ENCODE results near the gene UBE4B.
"Not testable (repeated sequence)": the region's sequence is repeated elsewhere in the genome, so short reads cannot be mapped to it uniquely, and the experiment has no call there.

The UBE4B gene

DNA sequence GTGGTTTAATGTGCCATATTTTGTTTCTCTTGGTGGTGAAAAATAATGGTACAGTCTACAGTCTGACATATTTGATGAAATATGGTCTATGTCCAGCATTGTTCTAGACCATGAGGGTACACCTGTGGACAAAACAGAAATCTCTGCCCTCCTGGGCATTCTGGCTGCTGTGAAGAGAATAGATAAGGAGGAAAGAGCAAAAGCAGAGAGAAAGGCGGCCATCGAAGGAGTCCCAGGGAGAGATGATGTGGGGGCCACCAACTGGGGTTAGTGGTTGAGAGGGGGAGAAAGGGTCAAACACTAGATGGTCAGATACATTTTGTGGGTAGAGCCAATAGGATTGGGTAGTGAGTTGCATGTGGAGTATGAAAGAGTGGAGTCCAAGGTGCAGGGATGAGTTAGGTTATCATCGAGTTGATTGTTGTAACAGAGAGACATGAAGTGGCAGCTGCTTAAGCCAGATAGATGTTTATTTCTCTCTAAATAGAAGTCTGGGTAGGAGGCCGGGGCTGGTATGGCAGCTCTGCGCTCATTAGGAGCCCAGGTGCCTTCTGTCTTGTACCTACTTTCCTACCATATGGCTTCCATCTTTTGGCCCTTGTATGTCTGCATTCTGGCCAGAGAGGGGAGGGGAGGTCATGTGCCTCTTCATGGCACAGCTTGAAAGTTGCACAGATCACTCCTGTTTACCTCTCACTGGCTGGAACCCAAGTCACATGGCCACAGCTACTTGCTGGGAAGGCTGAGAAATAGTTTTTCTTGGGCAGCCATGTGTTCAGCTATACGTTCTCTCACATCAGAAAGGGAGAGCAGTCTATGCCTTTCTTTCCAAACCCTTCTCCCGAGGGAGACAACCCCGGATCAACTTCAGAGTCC is 13.0 kb downstream of the UBE4B start:
- no peak for DNase-seq

DNA sequence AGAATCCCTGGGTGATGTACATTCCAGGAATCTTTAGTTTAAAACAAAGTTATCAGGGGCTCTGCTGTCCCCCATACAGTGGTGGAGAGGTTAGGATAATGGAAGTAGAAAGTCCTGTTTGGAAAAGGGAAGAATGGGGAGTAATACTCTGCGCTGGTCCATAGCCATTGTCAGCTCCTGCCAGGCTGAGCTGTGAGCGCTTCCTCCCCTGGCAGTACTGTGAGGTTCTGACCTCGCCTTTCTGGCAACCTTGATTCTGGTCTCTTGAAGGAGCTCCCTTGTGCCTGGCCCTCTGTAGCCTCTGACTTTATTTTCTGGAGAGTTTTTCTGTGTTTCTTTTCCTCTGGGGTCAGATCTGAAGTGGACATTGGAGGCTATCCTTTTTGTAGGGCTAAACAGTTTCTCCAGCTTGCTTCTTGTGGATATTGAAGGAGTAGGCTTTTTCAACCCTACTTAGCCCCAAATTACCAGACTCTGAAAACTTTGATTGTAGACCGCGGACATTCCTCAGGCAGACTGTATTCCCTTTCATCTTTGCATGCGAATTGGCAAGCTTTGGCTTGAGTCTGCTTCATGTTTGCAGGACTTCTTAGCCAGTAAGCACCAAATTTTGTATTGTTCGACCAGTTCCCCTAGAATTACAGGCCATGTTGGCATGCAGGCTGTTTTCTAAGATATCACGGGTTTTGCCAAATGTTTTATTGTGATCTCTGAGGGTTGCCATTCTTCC is 13.8 kb downstream of the UBE4B start:
- DNase-seq: no peak

DNA sequence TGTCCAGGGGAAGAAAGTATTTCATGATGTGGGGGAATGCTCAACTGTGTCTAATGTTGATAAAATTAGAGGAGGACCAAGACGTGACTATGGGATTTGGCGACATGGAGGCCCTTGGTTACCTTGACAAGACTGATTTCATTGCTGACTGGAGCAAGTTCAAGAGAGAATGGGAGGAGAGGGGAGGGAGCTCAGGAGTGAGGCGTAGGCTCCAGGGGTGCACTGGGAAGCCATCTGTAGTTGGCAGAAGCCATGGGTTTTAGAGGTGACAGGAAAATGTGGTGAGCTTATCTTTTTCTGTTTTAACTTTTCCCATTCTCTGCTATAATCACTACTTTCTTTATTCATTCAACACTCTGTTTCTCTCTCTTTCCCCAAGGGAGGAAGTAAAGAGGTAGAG is 15.8 kb downstream of the UBE4B start:
- no peak for DNase-seq

DNA sequence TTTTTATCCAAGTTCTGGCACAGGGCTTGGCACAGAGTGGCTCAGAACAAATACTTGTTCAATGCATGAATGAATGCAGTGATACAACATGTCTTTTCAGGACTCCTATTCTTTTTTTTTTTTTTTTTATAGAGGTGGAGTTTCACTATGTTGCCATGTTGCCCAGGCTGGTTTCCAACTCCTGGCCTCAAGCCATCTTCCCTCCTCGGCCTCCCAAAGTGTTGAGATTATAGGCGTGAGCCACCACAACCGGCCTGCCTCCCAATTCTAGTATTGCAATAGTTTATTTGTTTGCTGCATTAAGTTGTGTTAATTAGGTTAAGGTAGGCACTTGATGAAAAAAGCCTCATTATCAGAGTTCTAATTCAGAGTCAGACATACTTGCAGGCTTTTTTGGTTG is 17.9 kb downstream of the UBE4B start:
- no peak for DNase-seq

DNA sequence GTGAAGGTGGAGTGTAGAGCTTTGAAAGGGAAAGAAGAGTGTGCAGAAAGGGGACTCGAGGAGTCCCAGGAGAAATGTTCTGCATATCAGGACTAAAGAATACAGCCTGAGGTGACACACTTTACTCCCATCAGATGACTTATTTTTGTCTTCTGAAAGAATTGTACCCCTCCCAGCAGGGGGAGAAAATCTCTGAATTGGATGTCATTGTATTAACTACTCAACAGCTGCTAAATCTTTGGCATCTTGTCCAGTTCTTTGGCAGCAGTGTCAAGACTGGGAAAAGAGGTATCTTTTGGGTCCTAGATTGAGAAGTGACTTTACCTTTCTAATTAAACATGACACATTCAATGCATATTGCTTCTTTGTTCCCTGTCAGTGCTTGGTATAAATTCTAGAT is 18.9 kb downstream of the UBE4B start:
- DNase-seq: no peak

DNA sequence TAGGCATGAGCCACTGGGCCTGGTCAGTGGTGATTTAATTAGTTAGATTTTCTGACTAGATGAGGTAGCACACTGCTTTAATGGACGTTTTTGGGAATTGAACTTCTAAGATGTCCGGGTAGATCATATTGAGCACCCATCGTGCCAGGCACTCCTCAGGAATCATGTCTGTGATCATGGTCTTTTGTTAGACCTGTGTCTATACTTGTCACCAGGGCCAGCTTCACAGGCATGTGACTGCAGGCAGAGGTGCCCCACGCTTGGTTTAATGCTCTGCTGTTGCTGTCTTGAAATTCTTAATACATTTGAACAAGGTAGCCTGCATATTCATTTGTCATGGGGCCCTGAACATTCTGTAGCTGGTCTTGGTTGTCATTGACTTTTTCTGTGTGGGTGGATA is 19.6 kb downstream of the UBE4B start:
- no peak for DNase-seq

DNA sequence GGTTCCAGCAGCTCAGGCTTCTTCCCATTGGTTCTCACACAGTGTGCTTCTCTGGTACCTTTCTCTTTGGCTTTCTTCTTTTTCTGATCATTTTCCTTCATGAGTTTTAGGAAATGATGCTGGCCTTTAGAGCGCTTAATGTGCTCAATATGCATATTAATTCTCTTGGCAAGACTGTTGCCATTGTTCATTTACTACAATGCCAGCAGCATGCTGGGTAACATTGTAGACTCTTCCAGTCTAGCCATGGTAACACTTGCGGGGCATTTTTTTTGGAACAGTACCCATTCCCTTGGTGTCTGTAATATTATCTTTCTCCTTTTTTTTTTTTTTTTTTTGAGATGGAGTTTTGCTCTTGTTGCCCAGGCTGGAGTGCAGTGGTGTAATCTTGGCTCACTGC is 21.7 kb downstream of the UBE4B start:
- DNase-seq: no peak

DNA sequence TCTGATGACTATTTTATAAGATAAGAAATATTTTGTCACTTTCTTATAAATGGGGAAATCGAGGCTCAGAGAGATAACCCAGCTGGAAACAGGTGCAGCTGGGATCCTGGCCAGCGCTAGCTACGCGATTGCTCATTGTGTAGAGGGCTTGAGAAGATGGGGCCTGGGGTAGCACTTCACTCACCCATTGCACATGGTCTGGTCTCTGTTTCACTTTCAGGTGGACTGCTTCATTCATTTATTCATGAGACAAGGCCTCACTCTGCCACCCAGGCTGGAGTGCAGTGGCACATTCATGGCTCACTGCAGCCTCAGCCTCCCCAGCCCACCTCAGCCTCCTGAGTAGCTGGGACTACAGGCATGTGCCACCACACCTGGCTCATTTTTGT is 23.8 kb downstream of the UBE4B start:
- no peak for DNase-seq

DNA sequence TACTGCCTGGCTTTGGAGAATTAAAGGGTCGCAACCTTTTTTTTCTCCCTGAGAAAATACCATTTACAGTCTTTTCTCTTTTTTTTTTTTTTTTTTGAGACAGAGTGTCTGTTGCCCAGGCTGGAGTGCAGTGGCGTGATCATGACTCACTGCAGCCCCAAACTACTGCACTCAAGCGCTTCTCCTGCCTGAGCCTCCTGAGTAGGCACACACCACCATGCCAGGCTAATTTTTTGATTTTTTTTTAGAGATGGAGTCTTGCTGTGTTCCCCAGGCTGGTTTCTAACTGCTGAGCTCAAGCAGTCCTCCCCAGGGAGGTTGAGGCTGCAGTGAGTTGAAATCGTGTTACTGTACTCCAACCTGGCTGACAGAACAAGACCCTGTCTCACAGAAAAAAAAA is 24.6 kb downstream of the UBE4B start:
- no peak for DNase-seq

DNA sequence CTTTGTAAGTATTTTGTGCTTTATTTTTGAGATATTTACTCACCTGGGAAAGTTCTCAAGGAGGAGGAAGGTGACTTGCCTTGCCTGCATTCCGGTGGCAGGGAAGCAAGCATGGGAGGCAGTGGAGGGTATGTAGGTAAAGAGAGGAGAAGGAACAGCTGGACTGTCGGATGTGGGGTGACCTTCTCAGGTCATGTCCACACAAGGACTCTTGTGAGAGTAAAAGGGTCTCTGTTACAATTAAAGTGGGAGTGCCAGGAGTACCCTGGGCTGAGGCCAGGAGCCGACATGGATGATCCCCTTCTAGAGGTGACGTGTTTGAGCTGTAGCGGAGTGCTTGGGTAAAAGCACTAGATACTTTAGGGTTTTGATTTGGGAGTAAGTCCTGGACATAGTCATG is 25.0 kb downstream of the UBE4B start:
- DNase-seq: no peak

DNA sequence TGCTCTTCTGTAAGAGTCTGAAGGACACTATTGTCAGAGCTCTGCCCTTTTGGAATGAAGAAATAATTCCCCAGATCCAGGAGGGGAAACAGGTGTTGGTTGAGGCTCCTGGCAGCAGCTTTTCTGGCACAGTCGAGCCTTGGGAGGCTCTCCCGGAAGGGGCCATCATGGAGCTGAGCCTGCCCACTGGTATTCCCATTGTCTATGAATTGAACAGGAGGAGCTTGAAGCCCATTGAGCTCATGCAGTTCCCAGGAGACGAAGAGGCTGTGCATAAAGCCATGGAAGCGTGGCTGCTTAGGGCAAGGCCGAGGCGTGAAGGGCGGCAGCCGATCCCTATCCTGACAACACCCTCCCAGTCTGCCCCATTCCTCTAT is 26.6 kb downstream of the UBE4B start:
- DNase-seq: no peak

DNA sequence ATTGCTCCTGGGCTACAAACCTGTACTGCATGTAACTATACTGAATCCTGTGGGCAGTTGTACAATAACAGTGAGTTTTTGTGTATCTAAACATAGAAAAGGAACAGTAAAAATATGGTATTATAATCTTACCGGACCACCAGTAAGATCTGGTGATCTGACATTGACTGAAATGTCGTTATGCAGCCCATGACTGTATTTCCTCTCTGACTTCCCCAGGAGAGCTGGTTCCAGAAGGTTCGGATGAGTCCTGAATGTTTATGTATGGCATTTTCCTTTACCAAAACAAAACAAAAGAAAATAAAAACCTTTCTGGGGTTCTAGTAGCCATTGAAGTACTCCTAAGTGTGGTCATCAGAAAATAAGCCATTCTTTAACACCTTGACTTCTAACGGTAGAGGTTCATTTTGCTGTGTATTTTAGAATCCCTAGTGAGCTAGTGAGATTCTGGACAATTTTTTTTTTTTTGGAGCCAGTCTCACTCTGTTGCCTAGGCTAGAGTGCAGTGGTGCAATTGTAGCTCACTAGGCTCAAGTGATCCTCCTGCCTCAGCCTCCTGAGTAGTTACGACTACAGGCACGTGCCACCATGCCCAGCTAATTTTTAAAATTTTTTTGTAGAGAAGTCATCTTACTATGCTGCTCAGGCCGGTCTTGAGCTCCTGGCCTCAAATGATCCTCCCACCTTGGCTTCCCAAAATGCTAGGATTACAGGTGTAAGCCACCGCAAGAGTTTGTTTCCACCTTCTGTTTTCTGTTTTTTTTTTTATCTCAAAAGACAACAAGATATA is 27.7 kb downstream of the UBE4B start:
- DNase-seq: no peak

DNA sequence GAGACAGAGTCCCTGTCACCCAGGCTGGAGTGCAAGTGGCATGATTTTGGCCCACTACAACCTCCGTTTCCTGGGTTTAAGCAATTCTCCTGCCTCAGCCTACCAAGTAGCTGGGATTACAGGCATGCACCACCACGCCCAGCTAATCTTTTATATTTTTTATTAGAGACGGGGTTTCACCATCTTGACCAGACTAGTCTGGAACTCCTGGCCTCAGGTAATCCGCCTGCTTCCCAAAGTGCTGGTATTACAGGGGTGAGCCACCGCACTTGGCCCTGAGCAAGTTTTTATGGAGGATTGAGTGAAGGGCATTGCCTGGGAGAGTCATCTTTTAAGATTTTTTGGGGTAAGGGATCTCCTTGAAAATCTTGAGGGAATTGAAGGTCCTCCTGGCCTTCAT is 28.5 kb downstream of the UBE4B start:
- no peak for DNase-seq

DNA sequence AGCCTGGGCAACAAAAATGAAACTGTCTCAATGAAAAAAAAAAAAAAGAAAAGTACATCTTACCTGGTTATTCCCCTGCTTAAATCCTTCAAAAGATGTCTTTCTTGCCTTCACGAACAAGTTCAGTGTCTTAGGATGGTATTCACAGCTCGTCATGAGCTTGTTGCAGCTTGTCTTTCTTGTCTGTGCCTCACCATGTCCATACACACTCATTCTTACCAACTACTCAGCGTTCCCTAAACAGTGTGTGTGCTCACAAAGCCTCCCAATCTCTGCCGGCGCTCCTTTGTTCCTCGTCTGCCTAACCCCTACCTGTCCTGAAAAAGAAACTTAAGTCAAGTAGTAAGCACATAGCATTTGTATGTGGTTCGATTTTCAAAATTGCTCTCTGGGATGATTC is 31.1 kb downstream of the UBE4B start:
- DNase-seq: no peak

DNA sequence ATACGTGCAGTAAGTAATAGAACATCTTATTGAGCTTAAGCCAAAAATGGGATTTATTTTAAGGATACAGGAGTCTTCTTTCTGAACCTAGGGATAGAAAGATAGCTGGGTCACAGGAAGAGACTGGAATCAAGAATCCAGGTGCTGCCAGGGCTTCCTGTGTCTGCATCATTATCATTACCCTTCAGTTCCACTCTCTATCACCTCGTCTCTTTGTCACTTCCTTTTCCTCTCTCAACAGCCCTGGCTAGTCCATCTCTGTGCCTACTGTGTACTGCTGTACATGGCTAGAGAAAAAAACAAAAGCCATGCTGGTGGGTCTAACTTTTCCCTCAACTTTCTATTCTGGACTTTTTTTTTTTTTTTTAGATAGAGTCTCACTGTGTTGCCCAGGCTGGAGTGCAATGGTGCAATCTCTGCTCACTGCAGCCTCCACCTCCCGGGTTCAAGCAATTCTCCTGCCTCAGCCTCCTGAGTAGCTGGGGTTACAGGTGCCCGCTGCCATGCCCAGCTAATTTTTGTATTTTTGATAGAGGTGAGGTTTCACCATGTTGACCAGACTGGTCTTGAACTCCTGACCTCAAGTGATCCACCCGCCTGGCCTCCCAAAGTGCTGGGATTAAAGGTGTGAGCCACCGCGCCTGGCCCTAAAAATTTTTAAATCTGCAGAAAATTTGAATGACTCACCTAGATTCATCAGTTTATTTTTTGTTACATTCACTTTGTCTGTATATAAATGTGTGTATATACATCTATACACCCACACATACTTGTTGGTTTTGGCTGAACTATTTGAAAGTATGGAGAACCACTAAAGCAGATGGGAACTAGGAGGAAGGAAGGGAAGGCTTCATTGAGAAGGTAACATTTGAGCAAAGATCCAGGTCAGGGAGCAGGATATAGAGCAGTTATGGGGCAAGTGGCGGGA is 31.9 kb downstream of the UBE4B start:
- DNase-seq: no peak

DNA sequence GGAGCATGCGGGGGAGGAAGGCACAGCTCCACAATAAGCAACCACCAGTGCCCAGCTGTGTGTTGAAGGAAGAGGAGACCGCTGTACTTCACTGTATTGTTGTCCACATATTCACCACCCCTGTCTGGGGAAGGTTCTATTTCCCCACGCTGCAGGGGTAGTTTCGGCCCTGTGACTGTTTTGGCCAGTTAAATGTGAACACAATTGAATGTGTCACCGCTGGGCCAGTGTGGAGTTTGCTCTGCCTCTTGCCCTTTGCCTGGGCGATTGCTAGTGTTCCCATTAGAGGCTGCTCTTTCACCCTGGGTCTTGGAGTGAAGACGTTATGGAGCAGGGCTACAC is 32.6 kb downstream of the UBE4B start:
- DNase-seq: no peak

DNA sequence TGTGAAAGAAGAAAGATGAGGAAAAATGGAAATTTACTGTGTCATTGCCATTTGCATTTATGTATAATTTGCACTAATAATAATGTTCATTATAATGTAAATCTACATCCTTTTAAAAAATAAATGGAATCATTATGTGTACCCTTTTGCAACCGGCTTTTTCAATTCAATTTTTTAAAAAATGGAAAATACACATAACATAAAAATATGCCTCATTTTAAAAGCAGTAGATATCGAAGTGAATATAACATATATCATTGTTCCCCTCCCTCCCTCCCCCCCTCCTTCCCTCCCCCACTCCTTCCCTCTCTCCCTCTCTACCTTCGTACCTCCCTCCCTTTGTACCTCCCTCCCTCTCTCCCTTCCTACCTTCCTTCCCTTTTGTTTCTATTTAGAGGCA is 33.0 kb downstream of the UBE4B start:
- DNase-seq: no peak

DNA sequence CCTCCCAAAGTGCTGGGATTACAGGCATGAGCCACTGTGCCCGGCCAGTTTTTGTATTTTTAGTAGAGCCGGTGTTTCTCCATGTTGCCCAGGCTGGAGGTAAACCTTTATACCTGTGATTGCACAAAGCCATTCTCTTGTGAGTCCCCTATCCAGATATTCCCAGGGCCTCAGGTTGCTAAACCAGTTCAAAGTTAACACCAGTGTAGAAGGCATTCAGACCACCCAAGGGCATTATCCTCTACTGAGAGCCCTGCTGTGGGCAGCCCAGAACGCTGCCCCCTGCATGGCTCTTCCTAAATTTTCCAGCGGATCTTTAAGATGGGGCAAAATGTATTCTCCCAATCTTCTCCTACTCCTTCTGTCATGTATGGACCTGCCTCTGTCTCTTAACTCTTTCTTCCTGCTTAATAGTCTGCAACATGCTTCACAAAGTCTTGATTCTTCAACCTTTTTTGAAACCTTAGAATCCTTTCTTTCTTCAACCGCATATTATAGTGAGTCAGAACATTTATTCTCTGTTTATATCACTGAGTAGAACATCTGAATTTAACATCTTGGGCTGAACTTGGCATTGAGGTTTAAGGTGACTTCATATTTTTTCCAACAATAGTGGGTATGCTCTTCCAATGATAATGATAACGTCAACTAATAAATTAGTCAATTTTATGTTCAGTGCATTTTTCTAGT is 36.0 kb downstream of the UBE4B start:
- DNase-seq: no peak

DNA sequence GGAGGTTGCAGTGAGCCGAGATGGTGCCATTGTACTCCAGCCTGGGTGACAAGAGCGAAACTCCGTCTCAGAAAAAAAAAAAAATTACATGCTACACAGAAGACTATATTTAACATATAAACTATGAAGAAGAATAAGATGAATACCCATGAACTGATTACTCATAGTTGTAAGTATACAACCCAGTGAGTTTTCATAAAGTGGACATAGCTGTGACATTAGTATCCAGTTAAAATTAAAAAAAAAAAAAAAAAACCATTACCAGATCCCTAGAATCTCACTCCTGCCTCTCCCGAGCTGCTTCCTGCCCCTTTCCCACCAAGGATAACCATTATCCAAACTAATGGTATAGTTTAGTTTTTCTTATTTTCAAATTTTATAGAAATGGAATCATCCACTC is 37.4 kb downstream of the UBE4B start:
- no peak for DNase-seq

DNA sequence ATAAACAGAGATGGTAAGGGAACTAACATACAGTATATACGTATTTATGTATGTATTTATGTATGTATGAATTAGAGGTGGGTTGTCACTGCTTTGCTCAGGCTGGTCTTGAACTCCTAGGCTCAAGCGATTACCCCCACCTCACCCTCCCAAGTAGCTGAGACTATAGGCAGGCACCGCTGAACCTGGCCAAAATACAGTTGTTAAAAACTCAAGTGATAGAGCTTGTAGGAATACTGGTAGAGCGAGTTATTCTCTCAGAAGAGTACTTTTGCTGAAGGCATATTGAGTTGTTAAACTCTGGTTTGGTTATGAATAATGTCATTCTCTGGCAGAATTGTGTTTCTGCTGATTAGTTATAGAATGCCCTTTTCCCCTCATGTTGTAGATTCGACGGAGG is 38.9 kb downstream of the UBE4B start:
- no peak for DNase-seq

DNA sequence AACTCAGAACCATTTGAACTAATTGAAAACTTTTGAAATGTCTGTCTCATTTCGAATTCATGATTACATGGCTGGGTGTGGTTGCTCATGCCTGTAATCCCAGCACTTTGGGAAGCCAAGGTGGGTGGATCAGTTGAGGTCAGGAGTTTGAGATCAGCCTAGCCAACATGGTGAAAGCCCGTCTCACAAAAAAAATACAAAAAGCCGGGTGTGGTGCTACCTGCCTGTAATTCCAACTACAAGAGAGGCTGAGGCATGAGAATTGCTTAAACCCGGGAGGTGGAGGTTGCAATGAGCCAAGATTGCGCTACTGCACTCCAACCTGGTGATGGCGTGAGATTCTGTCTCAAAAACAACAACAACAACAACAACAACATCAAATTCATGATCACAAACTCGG is 40.6 kb downstream of the UBE4B start:
- DNase-seq: not testable (repeated sequence)
